Activated T-cell treated with anti-CD3 and anti-CD28 coated beads for 4 hours (primary cell): ENCODE data around the gene MT1A.
"Not testable (repeated sequence)": the region's sequence is repeated elsewhere in the genome, so short reads cannot be mapped to it uniquely, and the experiment has no call there.

Source experiments
- DNase-seq: peaks from one replicate; pipeline ENCODE4 v3.0.0-alpha.2; 2020

The MT1A gene

DNA sequence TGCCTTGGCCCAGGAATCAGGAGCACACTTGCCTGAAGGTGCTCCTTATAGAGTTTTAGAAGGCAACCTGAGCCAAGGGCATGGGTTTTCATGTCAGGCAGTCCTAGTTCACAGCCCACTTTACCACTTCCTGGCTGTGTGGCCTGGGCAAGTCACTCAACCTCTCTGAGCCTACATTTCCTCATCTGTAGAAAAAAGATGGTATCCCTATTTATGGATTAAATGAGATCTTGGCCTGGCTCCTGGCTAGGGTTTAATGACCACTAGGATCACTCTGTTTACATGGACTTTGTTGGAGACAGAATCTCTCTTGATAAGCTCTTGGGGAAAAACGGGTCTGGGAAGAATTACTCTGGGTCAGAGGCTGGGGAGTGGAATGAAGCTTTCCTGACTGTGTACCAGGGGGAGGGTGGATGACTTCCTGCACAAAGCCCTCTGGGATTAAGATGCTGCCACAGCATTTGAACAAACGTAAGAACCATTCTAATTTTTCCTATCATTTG is 27.8 kb upstream of the MT1A start:
- DNase-seq = no peak

GRCh38 chr16:56611281-56611833 is 27.1 kb upstream of the MT1A start:
- no peak for DNase-seq

DNA sequence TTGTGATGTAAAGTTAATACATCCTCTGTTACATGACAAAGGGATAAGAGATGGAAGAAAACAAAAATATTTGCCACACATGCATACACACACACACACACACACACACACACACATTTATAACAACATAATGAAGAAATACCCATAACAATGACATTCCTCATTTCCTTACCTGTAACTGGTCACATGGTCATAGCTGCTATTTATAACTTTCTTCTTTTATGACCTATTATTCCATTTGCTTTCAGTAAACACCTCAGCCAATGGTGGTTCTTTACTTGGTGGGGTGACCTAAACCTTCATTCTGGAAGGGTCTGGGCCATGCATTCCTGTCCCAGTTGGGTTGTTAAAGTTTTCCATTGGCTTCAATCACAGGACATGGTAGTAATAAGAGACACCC is 24.8 kb upstream of the MT1A start:
- no peak for DNase-seq

GRCh38 chr16:56614549-56614991 is 23.9 kb upstream of the MT1A start:
- no peak for DNase-seq

- no peak for DNase-seq
Measured at GRCh38 chr16:56615353-56615752, 23.1 kb upstream of the MT1A start.

GRCh38 chr16:56616608-56617211 is 21.8 kb upstream of the MT1A start:
- no peak for DNase-seq

DNA sequence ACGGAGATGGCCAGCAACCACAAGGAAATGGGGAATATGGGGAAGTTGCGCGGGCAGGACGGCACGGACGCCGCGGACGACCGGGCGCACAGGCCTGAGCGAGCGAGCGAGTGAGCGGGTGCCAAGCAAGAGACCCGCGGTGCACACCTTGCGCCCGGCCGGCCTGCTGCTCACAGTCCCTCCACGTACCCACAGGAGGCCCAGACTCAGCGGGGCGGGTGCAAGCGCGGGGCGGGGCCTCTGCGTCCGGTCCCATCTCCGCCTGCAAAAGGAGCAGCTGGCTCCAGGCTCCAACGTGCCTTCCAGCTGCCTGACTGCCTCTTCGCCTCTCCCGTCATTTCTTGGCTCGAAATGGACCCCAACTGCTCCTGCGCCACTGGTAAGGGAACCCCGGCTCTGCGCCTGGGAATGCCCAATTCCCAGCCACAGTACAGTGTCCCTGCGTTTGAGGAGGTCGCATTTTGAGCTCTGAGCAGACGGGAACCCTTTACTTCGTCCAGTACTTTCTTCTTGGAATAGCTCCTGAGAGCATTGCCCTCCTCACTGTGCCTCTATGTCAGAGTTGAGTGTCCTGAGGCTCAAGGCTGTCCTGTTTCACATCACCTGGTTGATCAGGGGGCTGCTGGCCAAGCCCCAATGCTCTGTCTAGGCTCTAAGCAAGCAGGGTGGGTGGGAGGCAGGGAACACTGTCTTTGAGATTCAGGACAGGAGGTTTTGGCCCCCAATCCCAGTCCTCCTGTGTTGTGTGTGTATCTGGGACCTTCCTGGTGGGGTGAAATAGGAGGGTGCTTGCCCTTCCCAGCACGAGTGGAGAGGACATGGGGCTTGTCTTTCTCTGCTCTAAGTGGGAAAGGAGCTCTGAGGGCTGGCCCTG is 21.0 kb upstream of the MT1A start:
- DNase-seq = no peak

DNA sequence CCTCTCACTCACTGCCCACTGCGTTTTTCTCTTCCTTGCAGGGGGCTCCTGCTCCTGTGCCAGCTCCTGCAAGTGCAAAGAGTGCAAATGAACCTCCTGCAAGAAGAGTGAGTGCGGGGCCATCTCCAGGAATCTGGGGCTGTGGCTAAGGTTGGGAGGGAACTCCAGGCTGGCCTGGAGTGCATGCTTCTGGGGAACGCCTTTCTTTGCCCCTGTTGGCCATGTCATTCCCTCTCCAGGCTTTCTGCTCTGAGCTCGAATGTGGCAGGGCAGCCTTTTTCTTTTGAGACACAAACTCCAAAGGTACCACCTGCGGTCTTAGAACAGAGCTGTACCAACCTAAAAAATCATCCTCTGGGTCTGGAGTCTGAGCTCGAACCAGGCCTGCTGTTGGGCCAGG is 20.3 kb upstream of the MT1A start:
- DNase-seq = no peak

DNA sequence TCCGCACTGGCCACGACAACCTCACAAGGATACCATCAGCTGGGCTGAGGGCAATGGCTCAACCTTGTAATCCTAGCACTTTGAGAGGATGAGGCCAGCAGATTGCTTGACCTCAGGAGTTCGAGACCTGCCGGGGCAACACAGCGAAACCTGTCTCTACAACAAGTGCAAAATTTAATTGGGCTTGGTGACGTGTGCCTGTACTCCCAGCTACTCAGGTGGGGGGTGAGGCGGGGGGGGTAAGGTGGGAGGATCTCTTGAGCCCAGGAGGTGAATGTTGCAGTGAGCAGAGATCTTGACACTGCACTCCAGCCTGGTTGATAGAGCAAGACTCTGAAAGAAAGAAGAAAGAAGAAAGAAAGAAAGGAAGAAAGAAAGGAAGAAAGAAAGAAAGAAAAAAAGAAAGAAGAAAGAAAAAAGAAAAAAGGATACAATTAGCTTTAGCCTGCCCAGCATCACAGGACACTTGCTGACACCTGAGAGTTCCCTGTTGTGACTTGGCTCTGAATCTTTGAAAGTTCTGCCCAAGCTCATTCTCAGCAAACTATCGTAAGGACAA is 18.0 kb upstream of the MT1A start:
- DNase-seq = no peak

- DNase-seq = not testable (repeated sequence)
Measured at GRCh38 chr16:56621665-56622445, 16.6 kb upstream of the MT1A start.

- DNase-seq = not testable (repeated sequence)
Measured at GRCh38 chr16:56623184-56623583, 15.3 kb upstream of the MT1A start.

DNA sequence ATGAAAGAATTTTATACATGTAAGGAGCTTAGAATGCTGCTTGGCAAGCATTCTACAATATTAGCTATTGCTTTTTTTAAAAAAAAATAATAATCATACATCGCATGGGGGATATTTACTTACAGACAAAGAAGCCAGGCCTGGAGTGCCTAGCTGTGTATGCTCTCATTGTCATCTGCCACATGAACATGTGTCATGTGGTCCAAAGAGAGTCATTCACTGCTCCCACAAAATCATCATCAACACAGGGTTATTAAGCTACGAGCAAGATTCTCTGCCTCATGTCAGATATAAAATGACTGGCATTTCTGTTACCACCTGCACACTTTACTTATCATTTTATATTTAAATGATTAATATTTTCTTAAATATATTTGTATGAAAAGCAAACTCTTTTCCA is 14.8 kb upstream of the MT1A start:
- DNase-seq = no peak

DNA sequence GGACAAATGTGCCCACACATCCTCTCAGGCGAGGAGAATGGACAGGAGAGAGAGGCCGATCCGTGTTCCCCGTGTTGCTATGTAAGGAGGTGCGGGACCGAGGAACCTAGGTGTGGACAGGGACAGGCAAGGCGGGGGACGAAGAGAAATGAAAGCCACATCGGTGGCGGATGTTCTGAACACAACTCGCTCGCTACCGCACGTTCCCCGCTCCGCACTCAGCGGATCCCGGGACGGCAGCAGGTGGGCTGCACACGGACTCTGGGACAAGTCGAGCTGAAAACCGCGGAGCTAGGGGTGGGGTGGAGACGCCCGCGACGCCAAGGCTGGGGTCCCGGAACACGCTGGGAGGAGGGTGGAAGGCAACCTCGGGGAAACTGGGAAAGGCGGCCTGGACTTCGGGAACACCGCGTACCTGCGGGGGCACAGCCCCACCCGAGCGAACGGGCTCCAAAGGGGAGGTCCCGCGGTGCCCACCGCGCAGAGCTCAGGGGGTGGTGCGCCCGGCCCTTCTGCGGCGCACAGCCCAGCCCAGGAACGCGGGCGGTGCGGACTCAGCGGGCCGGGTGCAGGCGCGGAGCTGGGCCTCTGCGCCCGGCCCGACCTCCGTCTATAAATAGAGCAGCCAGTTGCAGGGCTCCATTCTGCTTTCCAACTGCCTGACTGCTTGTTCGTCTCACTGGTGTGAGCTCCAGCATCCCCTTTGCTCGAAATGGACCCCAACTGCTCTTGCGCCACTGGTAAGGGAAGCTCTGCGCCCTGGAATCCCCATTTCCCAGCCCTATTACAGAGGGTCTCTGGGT is 13.1 kb upstream of the MT1A start, which contains the start of gene MT1E:
Gene MT1E (plus strand): TSS at position 642 of the 803 bp plus-strand sequence. CDS start 71 bp downstream, at position 713.
- DNase-seq = no peak

GRCh38 chr16:56625943-56626654 is 12.4 kb upstream of the MT1A start:
- no peak for DNase-seq

DNA sequence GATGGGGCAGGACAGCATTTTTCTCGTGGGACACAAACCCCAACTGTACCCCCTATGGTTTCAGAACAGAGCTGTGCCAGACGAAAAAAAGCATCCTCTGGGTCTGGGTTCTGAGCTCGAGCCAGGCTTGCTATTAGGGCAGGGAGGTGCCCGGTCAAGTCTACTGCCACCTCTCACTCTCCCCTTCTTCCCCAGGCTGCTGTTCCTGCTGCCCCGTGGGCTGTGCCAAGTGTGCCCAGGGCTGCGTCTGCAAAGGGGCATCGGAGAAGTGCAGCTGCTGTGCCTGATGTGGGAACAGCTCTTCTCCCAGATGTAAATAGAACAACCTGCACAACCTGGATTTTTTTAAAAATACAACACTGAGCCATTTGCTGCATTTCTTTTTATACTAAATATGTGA is 11.8 kb upstream of the MT1A start:
- no peak for DNase-seq

DNA sequence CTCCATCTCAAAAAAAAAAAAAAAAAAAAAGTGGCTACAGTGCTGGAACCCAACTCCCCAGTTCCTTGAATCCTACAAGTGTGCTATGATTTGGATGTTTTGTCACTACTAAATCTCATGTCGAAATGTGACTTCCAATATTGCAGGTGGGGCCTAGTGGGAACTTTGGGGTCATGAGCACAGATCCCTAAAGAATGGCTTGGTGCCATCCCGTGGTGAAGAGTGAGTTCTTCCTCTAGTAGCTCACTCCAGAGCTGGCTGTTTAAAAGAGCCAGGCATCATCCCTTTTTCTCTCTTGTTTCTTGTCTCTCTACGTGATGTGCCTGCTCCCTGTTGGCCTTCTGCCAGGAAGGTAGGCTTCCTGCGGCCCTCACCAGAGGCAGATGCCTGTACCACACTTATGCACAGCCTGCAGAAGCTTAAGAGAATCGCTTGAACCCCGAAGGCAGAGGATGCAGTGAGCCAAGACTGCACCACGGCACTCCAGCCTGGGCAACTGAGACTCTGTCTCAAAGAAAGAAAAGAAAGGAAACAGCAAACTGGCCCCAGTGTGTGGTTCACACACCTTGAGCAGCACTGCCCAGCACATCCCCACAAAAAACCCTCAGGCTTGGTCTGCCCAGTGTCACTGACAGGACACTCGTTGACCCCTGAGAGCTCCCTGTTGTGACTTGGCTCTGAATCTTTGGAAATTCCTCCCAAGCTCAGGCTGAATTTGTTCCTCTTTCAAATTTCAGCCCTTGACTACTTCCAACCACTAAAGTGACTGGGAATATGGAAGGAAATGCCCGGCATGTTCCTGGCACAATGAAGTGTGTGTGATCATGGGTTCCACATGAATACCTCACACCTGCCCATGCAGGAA is 9.7 kb upstream of the MT1A start:
- no peak for DNase-seq

GRCh38 chr16:56629531-56629930 is 8.9 kb upstream of the MT1A start:
- no peak for DNase-seq

DNA sequence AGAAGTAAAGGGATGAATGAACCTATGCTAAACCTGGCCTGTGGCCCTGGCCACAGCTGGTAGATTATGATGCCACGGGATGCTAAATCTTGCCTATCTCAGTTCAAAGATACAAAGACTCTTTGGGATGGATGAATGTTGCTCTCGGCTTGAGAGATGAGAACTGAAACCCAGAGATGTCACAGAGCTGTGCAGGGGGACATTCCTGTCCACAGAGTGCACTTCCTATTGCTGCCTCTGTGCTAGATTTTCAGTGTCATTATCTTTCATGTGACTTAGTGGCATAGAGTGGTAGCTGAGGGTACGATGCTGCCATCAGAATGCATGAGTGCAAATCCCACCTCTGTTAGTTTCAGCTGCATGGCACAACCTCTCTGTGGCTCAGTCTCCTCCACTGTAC is 8.3 kb upstream of the MT1A start:
- DNase-seq = no peak

DNA sequence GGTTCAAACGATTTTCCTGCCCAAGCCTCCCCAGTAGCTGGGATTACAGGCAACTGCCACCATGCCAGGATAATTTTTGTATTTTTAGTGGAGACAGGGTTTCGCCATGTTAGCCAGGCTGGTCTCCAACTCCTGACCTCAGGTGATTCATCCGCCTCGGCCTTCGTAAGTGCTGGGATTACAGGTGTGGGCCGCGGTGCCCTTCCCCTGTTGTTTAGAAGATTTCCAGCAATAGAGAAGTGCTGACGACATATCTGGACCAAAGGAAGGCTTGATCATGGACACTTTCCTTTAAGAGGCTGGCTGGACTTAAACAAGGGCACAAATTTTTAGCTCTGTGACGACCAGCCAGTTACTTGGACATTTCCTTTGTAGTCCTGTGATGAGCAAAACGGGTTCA is 7.3 kb upstream of the MT1A start:
- no peak for DNase-seq

GRCh38 chr16:56631832-56632155 is 6.7 kb upstream of the MT1A start:
- no peak for DNase-seq
